Adipocyte (in vitro differentiated cells): ENCODE data around the gene SSTR5.
A peak's percentile ranks its signal among the peaks of the same experiment; 100 is the strongest.

ENCODE experiments used
- DNase-seq: peaks from one replicate; pipeline ENCODE4 v3.0.0-alpha.2; 2015; ENCODE audit warnings: low read depth
- H3K27me3 ChIP-seq: replicated peaks from 2 replicates; pipeline ENCODE4 v1.7.0; 2013; ENCODE audit warnings: mild to moderate bottlenecking, low read length, moderate library complexity; ENCODE audit not compliant: control insufficient read depth, insufficient read depth
- H3K36me3 ChIP-seq: 2 replicates; pipeline ENCODE4 v1.7.0; 2013; ENCODE audit warnings: low read length, mild to moderate bottlenecking, moderate library complexity; ENCODE audit not compliant: control insufficient read depth, insufficient read depth, severe bottlenecking
- H3K4me1 ChIP-seq: 2 replicates; pipeline ENCODE4 v1.7.0; 2013; ENCODE audit warnings: mild to moderate bottlenecking, low read length, moderate library complexity; ENCODE audit not compliant: control insufficient read depth, insufficient read depth
- H3K4me3 ChIP-seq: 2 replicates; pipeline ENCODE4 v1.7.0; 2013; ENCODE audit warnings: mild to moderate bottlenecking, low read length, moderate library complexity
- H3K9ac ChIP-seq: 2 replicates; pipeline ENCODE4 v1.7.0; 2013; ENCODE audit warnings: mild to moderate bottlenecking, low read length, moderate library complexity
- H3K9me3 ChIP-seq: 2 replicates; pipeline ENCODE4 v1.7.0; 2013; ENCODE audit warnings: mild to moderate bottlenecking, low read length, moderate library complexity; ENCODE audit not compliant: control insufficient read depth

SSTR5 gene

DNA sequence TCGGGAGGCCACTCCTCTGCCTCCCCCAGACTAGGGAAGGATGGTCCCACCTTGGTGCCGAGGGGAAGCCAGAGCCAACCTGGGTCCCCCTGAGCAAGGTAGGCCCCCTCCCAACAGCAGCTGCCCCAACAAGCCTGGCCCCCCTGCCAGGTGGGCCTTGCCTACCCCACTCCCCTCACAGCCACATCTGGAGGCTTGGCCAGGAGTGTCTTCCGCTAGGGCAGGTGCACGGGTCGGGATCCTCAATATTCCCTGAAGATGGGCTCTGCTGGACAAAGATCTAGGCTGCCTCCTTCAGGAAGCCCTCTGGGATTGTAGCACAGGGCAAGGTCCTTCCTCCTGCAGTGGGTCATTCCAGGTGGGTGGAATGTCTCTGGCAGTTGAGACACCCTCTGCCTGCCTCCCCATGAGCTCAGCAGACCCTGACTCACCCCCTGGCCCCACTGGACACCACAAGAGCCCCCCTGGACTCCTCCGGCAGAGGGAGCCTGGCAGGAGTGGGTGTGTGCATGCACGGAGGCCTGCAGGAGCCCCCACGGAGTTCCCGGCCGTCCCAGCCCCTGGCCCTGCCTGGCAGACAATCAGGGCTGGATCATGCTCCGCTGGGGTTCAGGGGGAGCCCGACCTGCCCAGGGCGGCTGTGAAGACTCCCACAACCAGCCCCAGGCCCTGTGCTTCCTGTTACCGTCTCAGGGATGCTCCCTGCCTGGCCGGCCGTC, 23.1 kb downstream of the SSTR5 start:
- no peak overlapping the region for H3K9ac ChIP-seq
- no peak for DNase-seq
- no peak overlapping the region for H3K4me3 ChIP-seq
- no peaks in the 10 kb centered on the region for H3K36me3 ChIP-seq
- H3K27me3 ChIP-seq, result peaks cover 10% of the 10 kb centered on the region
- H3K9me3 ChIP-seq, result no peaks in the 10 kb centered on the region
- H3K4me1 ChIP-seq, result peaks cover 11% of the 10 kb centered on the region

DNA sequence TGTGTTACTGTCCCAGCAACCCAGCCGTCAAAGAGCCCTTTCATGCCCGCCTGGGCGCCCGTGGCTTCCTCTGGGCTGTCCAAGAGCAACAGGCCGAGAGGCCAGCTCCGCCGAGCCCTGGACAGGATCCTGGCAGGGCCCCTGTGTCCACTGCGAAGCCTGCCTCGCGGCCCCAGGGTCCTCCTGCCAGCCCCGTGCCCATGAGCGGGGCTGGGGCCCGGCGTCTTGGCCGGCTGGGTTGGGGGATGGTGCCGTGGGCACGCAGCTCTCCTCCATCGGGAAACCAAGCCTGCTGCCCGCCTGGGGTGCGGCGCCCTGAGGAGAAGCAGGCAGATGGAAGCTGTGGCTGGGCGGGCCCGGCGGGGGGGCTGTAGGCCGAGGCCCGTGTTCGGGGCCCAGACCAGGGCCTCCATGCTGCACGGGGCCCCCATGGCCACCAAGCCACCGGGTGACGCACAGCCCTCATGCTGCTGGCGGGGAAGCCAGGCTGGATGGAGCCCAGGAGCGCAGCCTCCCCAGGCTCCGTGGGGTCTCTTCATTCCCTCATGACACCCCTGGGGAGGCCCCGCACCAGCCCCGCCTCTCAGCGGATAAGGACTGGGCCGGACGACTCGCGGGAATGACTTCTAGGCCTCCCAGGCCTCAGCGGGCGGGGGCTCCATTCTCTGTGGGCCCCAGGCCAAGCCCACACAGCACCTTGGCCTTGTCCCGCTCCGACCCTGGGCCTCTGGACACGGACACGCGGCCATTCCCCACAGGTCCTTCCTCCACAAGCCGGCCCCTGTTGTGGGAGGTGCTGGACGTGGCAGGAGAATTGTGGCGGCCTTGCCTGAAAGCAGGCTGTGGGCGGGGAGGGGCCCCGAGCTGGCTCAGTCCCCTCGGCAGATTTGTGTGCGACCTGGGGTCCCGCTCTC, 23.9 kb downstream of the SSTR5 start, which contains the start of gene C1QTNF8:
TSS of gene C1QTNF8 (minus strand) at position 76 of the 914 bp plus-strand sequence. CDS start 1,322 bp downstream, outside the sequence.
- H3K9ac ChIP-seq, result no peak within 1 kb of the TSS
- no peak for DNase-seq
- peaks cover 11% of the 10 kb centered on the region for H3K4me1 ChIP-seq
- no peaks in the 10 kb centered on the region for H3K9me3 ChIP-seq
- H3K36me3 ChIP-seq, result no peaks in the 10 kb centered on the region
- no peak within 1 kb of the TSS for H3K4me3 ChIP-seq
- peaks cover 15% of the 10 kb centered on the region for H3K27me3 ChIP-seq

DNA sequence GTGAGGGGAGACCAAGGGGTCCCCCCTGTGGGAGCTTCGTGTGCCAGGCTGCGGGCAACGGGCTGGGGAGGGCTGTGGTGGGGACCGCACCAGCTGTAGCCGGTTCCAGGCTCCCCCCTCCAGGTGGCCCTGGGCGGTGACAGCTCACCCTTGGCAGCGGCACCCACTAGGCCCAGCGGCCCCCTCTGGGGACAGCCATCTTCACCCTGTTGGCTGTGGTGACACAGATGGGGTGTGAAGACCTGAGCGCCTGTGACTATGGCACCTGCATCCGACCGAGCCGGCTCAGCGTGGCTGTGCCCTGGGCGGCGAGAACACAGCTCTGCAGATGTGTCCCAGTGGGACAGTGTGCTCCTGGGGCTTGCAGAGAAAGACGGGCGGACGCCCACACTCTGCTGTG, 24.6 kb downstream of the SSTR5 start:
- Histone ChIP-seq H3K4me3 (no peak overlapping the region), H3K4me1 (peaks cover 11% of the 10 kb centered on the region), H3K36me3 (no peaks in the 10 kb centered on the region), H3K9me3 (no peaks in the 10 kb centered on the region), H3K9ac (no peak overlapping the region), H3K27me3 (peaks cover 12% of the 10 kb centered on the region)
- no peak for DNase-seq

DNA sequence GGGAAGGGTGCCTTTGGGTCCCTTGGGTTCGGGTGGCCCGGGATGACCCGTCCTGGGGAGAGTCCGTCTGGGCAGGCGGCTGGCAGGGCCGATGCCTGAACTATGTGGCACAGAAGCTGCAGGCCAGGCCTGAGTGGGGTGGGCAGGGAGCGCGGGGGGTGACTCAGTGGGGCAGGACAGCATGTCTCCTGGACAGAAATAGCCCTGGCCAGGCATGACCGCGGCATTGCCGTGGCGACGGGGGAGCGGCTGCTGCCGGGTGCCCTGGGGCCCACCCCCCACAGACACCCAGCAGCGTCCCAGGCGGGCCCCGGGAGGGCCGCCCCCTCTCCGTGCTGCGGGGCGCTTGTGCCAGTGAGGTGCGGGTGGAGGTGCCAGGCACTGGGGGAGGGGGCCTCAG, 25.3 kb downstream of the SSTR5 start:
- Histone ChIP-seq H3K4me3 (no peak overlapping the region), H3K9ac (no peak overlapping the region), H3K9me3 (no peaks in the 10 kb centered on the region), H3K36me3 (no peaks in the 10 kb centered on the region), H3K4me1 (peaks cover 11% of the 10 kb centered on the region), H3K27me3 (peaks cover 11% of the 10 kb centered on the region)
- peak; percentile 34 for DNase-seq

DNA sequence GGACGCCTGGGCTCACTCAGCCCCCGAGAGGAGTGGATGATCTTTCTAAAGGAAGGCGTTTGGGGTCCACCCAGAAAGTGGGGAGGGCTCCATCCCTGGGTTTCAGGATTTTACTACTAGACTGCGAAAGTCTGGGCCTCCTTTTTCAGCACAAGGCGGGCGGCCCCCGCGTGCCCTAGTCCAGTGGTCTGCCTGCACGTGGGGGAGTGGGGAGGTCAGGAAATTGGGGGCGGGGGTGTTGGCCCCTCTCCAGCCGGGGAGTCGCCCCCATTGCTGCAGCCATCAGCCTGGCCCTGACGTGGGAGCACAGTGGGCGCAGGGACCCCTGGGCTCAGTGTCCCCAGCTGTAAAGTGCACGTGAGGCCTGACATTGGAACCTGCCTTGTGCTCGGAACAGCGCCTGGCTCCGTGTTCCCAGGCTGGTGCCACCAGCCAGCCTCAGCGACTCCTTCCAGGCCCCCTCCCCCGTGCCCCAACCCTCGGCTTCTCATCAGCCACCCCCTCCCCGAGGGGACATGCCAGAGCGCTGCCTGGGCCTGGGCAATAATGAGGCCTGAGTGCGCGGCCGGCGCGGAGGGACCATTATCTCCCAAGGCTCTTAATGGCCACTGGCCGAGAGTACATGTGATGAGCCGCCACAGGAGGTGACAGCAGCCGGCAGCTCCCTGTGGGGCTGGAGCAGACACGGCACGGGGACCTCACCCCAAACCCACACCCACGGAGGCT, 25.9 kb downstream of the SSTR5 start:
- no peaks in the 10 kb centered on the region for H3K36me3 ChIP-seq
- no peaks in the 10 kb centered on the region for H3K9me3 ChIP-seq
- H3K9ac ChIP-seq, result no peak overlapping the region
- no peak for DNase-seq
- H3K27me3 ChIP-seq, result peaks cover 15% of the 10 kb centered on the region
- H3K4me1 ChIP-seq, result peaks cover 11% of the 10 kb centered on the region
- H3K4me3 ChIP-seq, result no peak overlapping the region

DNA sequence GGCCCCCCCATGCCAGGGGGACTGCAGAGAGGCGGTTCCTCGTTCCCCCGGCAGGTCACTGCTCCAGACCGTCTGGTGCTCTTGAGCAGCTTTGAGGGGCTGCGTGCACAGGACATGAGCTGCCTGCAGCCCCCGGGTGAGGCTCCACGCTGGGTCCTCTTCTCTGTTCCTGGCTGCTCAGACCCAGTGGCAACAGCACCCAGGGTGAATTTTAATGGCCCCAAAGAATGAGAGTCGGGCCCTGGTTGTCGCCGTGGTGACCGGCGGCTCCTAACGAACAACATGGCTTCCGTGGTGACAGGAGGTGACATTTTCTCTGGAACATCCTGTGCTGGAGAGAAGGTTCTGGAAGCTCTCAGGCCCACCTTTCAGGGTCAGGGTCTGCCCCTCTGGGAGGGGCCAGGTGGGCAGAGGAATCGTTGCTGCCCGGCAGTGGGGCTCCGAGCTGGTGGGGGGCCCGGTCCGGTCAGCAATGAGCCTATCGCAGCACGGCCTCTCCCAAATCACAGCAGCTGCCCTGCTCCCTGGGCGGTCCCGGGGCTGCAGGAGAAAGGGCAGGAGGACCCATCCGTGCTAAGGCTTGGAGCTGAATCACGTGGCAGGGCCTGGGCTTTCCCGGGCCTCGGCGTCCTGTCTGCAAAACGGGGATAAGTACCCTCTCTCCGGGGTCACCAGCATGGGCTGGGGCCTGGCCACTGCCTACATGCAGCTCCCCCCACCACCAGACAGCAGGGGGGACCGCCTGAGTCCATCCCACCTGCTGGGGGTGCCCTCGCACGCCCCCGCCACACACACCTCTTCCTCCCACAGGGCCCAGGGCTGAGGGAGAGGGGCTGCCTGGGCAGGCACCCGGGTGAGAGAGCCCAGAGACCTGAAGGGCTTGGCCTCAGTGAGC, 26.9 kb downstream of the SSTR5 start:
- Histone ChIP-seq H3K36me3 (no peaks in the 10 kb centered on the region), H3K27me3 (peaks cover 15% of the 10 kb centered on the region), H3K4me3 (no peak overlapping the region), H3K9me3 (no peaks in the 10 kb centered on the region), H3K4me1 (peaks cover 11% of the 10 kb centered on the region), H3K9ac (no peak overlapping the region)
- DNase-seq, result no peak

DNA sequence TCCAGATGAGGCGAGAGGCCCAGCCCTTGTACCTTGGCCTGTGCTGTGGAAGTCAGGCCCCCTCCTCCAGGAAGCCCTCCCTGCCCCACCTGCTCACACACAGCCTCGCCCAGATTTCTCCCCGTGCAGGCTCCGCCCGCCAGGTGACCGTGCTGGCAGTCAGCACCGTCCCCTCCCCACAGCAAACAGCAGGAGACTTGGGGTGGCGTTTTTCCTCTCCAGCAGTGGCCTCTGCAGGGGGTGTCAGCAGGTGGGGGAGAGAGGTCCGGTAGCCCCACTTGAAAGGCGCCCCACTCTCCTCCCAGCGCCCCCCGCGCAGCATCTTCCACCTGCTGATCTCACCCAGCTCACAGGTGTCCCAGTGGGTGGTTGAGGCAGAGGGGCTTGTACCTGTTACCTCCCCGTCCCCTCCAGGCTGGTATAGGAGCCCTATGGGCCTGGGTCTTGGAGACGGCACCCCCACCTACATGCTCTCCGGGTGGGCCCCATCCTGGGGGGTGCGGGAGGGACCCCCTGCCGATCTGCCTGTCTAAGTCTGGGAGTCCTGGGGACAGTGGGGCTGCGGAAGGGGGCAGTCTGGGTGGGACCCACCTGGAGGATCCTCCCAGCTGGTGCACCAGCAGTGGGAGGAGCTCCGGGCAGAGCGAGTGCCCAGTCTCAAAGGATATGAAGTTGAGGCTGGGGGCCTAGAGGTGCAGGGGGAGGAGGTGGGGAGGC, 27.7 kb downstream of the SSTR5 start:
- H3K9me3 ChIP-seq, result no peaks in the 10 kb centered on the region
- no peak overlapping the region for H3K4me3 ChIP-seq
- peaks cover 20% of the 10 kb centered on the region for H3K27me3 ChIP-seq
- no peak overlapping the region for H3K9ac ChIP-seq
- H3K36me3 ChIP-seq, result no peaks in the 10 kb centered on the region
- peaks cover 11% of the 10 kb centered on the region for H3K4me1 ChIP-seq
- DNase-seq, result no peak

DNA sequence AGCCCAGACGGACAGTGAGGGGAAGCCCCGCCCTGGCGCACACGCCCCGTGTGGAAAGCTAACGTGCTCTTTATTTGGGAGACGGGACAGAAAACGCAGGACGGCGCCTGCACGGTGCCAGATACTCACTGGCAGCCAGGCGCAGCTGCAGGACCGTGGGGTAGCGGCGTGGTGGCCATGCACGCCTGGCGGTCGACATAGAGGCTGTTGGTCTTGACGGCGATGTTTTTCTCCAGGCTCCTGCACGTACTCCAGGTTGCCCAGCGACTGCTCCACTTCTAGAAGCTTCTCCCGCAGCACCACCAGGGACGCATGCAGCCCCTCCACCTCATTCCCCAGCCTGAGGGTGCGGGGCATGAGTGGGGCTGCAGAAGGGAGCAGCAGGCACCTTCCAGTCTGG, 28.6 kb downstream of the SSTR5 start:
- Histone ChIP-seq H3K4me3 (no peak overlapping the region), H3K4me1 (peaks cover 11% of the 10 kb centered on the region), H3K9ac (no peak overlapping the region), H3K36me3 (no peaks in the 10 kb centered on the region), H3K27me3 (peaks cover 24% of the 10 kb centered on the region), H3K9me3 (no peaks in the 10 kb centered on the region)
- DNase-seq, result no peak

DNA sequence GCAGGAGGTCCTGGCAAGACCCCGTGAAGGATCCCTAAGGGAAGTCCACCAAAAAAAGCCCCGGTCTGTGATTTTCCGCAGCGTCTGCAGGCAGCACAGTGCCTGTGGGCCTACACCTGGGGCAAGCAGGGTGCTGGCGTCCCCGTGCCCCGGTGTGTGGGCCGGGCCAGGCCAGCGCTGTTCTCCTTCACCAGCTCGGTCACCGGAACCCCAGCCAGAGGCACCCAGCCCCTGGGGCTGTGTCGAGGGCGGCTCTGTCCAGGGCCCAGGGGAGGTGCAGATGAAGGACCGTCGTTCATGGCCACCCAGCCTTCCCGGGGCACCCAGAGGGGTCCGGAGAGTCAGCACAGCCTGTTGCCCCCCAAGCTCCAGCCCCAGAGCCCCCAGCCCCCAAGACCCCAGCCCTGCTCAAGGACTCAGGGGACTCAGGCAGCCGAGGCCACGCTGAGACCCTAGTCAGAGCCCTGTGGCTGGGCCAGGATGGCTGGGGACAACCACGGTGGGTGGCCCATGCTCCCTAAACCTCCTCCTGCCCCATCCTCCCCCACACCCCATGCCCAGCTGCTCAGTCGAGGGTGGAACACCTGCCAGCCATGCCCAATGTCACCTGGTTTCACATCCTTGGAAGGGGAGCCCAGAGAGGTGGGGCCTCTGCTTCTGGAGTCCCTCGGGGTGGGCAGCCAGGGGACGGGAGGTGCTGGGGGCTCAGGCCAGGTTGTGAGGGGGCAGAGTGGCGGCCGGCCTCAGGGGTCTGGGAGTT, 29.2 kb downstream of the SSTR5 start:
- DNase-seq, result no peak
- Histone ChIP-seq H3K4me3 (no peak overlapping the region), H3K27me3 (peaks cover 24% of the 10 kb centered on the region)

More for the DNA sequence above, 29.2 kb downstream of the SSTR5 start:
- Histone ChIP-seq H3K9me3 (no peaks in the 10 kb centered on the region), H3K4me1 (peaks cover 11% of the 10 kb centered on the region), H3K36me3 (no peaks in the 10 kb centered on the region), H3K9ac (no peak overlapping the region)
